ENCODE measurements around the gene REM2. TPM values are rescaled to one million over a fixed set of nuclear protein-coding genes. Genes with fewer than 3 reads are reported as not detected.
"Not testable (repeated sequence)": the region's sequence is repeated elsewhere in the genome, so short reads cannot be mapped to it uniquely, and the experiment has no call there.

The REM2 gene
- total and polyA plus RNA-seq, 10 donors = 1.4 to 5.8 (median 3.2) TPM

DNA sequence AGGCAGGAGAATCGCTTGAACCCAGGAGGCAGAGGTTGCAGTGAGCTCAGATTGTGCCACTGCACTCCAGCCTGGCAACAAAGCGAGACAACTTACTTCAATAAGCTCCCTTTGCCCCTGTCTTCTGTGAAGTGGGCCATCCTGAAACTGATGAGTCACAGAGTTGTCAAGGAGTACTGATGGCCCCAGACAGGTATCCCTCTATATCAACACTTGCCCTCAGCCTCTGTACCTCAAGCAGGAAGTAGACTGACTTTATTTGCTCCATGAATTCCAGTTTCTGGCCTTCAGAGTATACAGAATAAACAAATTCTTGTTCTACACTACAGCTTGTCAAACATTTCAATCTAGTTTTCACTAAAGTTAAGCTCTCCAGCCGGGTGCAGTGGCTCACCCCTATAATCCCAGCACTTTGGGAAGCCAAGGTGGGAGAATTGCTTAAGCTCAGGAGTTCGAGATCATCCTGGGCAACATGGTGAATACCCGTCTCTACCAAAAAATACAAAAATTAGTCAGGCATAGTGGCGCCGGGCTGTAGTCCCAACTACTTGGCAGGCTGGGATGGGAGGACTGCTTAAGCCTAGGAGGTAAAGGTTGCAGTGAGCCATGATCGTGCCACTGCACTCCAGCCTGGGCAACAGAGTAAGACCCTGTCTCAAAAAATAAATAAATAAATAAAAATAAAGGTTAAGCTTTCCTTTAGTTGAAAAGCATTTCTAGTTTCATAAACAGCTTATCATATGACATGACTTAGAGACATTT, 27.9 kb upstream of the REM2 start:
- Histone ChIP-seq H3K9me3 (peaks cover 0 to 4% (median 0%) of the 10 kb centered on the region in 8 donors), H3K27me3 (replicated peaks in 1 of 7) (peaks cover 0 to 30% (median 0%) of the 10 kb centered on the region in 7 donors), H3K36me3 (no peaks in the 10 kb centered on the region), H3K4me1 (peaks cover 11 to 48% (median 26%) of the 10 kb centered on the region in 6 donors), H3K27ac (no peak overlapping the region), H3K4me3 (no peak overlapping the region)
- no peak for DNase-seq
- WGBS, 5 donors = 86 to 96% (median 92%) methylated on average over 8 of the region's 8 CpGs
- intact Hi-C loops (cut with DNase I; ENCODE audit: low total_unique reads) = loop anchor here (10.0 kb wide), 2 partner anchors 80 to 280 kb away; no protein-coding TSS in a partner anchor
- TF ChIP-seq, protein P1, sequence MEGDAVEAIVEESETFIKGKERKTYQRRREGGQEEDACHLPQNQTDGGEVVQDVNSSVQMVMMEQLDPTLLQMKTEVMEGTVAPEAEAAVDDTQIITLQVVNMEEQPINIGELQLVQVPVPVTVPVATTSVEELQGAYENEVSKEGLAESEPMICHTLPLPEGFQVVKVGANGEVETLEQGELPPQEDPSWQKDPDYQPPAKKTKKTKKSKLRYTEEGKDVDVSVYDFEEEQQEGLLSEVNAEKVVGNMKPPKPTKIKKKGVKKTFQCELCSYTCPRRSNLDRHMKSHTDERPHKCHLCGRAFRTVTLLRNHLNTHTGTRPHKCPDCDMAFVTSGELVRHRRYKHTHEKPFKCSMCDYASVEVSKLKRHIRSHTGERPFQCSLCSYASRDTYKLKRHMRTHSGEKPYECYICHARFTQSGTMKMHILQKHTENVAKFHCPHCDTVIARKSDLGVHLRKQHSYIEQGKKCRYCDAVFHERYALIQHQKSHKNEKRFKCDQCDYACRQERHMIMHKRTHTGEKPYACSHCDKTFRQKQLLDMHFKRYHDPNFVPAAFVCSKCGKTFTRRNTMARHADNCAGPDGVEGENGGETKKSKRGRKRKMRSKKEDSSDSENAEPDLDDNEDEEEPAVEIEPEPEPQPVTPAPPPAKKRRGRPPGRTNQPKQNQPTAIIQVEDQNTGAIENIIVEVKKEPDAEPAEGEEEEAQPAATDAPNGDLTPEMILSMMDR (IDR thresholded peaks at IDR 0.05 in 8 of 11, conservative IDR thresholded peaks at IDR 0.05 in 3 of 11) = no peak

DNA sequence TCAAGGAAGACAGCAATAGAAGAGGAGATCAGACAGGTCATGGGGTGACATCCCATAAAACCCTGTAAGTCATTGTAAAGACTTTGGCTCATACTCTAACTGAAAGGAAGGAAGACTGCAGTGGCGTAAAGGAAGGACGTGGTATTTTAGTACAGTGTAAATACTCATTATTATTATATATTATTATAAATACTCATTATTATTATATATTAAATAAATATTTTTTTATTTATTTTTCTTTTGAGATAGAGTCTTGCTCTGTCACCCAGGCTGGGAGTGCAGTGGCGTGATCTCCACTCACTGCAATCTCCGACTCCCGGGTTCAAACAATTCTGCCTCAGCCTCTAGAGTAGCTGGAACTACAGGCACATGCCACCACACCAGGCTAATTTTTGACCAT, 26.6 kb upstream of the REM2 start:
- intact Hi-C loops (cut with DNase I; ENCODE audit: low total_unique reads) = loop anchor here (10.0 kb wide), 2 partner anchors 82 to 282 kb away; no protein-coding TSS in a partner anchor
- no peak for DNase-seq
- no peaks in the 10 kb centered on the region for H3K36me3 ChIP-seq
- H3K4me1 ChIP-seq = peaks cover 8 to 36% (median 17%) of the 10 kb centered on the region in 6 donors
- H3K27ac ChIP-seq = no peak overlapping the region
- TF ChIP-seq POLR2AphosphoS5 (IDR thresholded peaks at IDR 0.05) = no peak
- TF ChIP-seq, protein P1 (IDR thresholded peaks at IDR 0.05 in 8 of 11, conservative IDR thresholded peaks at IDR 0.05 in 3 of 11) = no peak
- no peak for TF ChIP-seq POLR2A (IDR thresholded peaks at IDR 0.05)
- 85 to 90% (median 88%) methylated on average over 5 of the region's 5 CpGs for WGBS, 5 donors
- H3K4me3 ChIP-seq = no peak overlapping the region
- peaks cover 0 to 30% (median 0%) of the 10 kb centered on the region in 7 donors for H3K27me3 ChIP-seq (replicated peaks in 1 of 7)
- peaks cover 0 to 4% (median 0%) of the 10 kb centered on the region in 8 donors for H3K9me3 ChIP-seq

DNA sequence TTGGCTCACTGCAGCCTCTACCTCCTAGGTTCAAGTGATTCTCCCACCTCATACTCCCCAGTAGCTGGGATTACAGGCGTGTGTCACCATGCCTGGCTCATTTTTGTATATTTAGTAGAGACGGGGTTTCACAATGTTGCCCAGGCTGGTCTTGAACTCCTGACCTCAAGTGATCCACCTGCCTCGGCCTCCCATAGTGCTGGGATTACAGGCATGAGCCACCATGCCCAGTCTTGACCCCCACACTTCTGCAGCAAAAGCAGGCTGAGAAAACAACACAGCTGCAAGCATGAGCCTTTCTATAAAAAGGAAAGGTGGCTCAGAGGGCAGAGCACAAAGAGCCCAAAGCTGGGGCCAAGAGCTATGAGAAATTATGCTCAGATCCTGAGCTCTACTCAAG, 22.6 kb upstream of the REM2 start:
- Histone ChIP-seq H3K4me1 (peaks cover 0 to 16% (median 0%) of the 10 kb centered on the region in 6 donors), H3K27me3 (replicated peaks in 1 of 7) (peaks cover 0 to 29% (median 0%) of the 10 kb centered on the region in 7 donors)
- H3K9me3 ChIP-seq; H3K36me3 ChIP-seq; intact Hi-C loops (cut with DNase I; ENCODE audit: low total_unique reads); H3K27ac ChIP-seq; H3K4me3 ChIP-seq: not testable (repeated sequence)
- DNase-seq = peak; percentile 23
- WGBS, 5 donors = 60 to 90% (median 84%) methylated on average over 3 of the region's 3 CpGs

DNA sequence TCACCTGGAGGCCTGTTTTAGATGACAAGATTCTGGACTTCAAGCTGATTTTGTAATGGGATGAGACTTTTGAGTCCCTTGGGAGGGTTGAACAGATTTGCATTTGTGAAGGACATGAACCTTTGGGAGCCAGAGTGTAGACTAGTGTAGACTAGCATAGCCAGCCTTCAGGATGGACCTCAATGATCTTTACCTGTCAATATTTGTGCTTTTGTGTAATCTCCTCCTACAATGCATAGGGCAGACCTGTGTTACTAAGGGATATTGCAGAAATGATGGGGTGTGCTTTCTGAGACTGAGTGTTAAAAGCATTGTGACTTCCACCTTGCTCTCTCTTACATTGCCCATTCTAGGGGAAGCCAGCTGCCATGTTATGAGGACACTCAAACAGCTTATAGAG, 21.4 kb upstream of the REM2 start:
- H3K27ac ChIP-seq = no peak overlapping the region
- H3K36me3 ChIP-seq = no peaks in the 10 kb centered on the region
- H3K9me3 ChIP-seq = peaks cover 0 to 4% (median 0%) of the 10 kb centered on the region in 8 donors
- TF ChIP-seq POLR2A (IDR thresholded peaks at IDR 0.05) (no peak), POLR2AphosphoS5 (IDR thresholded peaks at IDR 0.05) (no peak)
- TF ChIP-seq, protein P1 (IDR thresholded peaks at IDR 0.05 in 8 of 11, conservative IDR thresholded peaks at IDR 0.05 in 3 of 11) = no peak
- H3K4me3 ChIP-seq = no peak overlapping the region
- DNase-seq = peak; percentile 1
- intact Hi-C loops (cut with DNase I; ENCODE audit: low total_unique reads) = no loop called here
- H3K4me1 ChIP-seq = peaks cover 0 to 21% (median 0%) of the 10 kb centered on the region in 6 donors
- peaks cover 0 to 23% (median 0%) of the 10 kb centered on the region in 7 donors for H3K27me3 ChIP-seq (replicated peaks in 1 of 7)
